Measurements from ENCODE around the gene HMGXB4.

DNA sequence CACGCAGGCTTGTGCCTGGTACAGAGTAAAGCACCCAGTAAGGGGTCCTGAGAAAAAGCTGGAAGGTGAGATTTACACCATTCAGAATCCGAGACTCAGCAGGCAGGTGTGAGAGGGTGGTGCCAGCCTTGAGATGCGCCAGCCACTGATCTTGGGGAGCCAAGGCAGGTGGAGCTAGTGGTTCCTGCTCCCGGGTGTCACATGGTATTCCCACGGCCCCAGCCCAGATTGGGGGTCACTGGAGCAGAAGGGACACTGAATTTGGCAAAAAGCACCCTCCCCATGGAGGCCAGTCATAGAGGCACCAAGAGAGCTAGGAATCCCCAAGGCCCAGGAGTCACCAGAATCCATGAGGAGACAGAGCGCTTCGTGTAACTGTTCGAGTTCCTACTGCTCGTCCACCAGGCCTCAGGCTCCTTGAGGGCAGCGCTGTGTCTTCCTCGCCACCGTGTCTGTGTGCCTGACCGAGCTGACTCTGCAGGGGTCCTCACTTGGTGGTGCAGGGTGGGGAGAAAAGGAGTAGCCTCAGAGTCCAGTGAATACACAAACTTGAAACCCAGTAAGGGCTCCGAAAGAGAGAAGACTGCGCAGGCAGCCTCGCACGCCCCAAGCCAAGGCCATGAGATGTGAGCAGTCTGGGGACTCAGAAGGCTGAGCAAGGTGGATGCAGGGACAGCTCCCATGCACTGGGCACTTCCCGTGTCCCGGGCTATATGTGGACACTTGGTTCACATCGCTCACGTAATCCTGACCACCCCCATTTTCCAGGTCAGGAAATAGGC lies 70.6 kb downstream of the HMGXB4 start:
- TF ChIP-seq, protein P1, sequence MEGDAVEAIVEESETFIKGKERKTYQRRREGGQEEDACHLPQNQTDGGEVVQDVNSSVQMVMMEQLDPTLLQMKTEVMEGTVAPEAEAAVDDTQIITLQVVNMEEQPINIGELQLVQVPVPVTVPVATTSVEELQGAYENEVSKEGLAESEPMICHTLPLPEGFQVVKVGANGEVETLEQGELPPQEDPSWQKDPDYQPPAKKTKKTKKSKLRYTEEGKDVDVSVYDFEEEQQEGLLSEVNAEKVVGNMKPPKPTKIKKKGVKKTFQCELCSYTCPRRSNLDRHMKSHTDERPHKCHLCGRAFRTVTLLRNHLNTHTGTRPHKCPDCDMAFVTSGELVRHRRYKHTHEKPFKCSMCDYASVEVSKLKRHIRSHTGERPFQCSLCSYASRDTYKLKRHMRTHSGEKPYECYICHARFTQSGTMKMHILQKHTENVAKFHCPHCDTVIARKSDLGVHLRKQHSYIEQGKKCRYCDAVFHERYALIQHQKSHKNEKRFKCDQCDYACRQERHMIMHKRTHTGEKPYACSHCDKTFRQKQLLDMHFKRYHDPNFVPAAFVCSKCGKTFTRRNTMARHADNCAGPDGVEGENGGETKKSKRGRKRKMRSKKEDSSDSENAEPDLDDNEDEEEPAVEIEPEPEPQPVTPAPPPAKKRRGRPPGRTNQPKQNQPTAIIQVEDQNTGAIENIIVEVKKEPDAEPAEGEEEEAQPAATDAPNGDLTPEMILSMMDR (IDR thresholded peaks at IDR 0.05), result no peak
- TF ChIP-seq EP300 (IDR thresholded peaks at IDR 0.05) (no peak), POLR2A (IDR thresholded peaks at IDR 0.05; ENCODE audit: low read depth) (no peak), POLR2AphosphoS5 (IDR thresholded peaks at IDR 0.05) (no peak)

Data from esophagus muscularis mucosa (tissue), 4 donors.